Measurements from ENCODE around the gene AFAP1. TPM values are rescaled to one million over a fixed set of nuclear protein-coding genes. Genes with fewer than 3 reads are reported as not detected.

Gene AFAP1
- total and polyA plus RNA-seq, 2 of the 4 experiments (the other 2 are of a cell fraction) = 48.2 to 80.9 TPM

- Histone ChIP-seq H2AK5ac (ENCODE audit: low read depth, low read length) (peak overlapping the region; percentile 78), H2BK5ac (ENCODE audit: low read depth, low read length, poor library complexity, severe bottlenecking) (no peak overlapping the region), H2BK20ac (ENCODE audit: low read depth, low read length) (no peak overlapping the region), H3K23ac (ENCODE audit: low read depth, low read length) (no peak overlapping the region), H3K9me3 (ENCODE audit: control insufficient read depth, insufficient read depth, low read length) (no peaks in the 10 kb centered on the region), H3K56ac (ENCODE audit: extremely low read depth, insufficient read depth, low read length) (no peak overlapping the region), H4K20me1 (ENCODE audit: insufficient read depth, low read length) (peaks cover 16% of the 10 kb centered on the region), H3K9ac (ENCODE audit: low read depth, low read length) (no peak overlapping the region), H3K18ac (ENCODE audit: low read depth, low read length) (no peak overlapping the region), H4K8ac (ENCODE audit: low read depth in 2 of 2, low read length in 2 of 2) (no peak overlapping the region), H3K4me1 (ENCODE audit: control insufficient read depth, insufficient read depth, low read length) (peaks cover 9% of the 10 kb centered on the region), H3K27me3 (ENCODE audit: control insufficient read depth, insufficient read depth, low read length) (no peaks in the 10 kb centered on the region), H3K79me1 (ENCODE audit: low read depth in 1 of 2, low read length in 2 of 2) (peaks cover 0 to 20% of the 10 kb centered on the region in 2 experiments; a peak in 2 of 4 replicates), H3K4me3 (ENCODE audit: insufficient read depth, low read depth, low read length) (no peak overlapping the region), H3K36me3 (ENCODE audit: control insufficient read depth, insufficient read depth, low read length) (no peaks in the 10 kb centered on the region), H3K4me2 (ENCODE audit: low read depth, low read length) (no peak overlapping the region), H3K14ac (replicated peaks; ENCODE audit: low read depth, low read length) (no peak overlapping the region), H2BK120ac (ENCODE audit: low read depth, low read length) (no peak overlapping the region), H2AFZ (replicated peaks; ENCODE audit: low read length, poor library complexity) (peak overlapping the region; percentile 7), H3K27ac (ENCODE audit: insufficient read depth, low read length) (no peak overlapping the region), H2BK15ac (ENCODE audit: low read depth, low read length) (no peak overlapping the region), H3K9me1 (ENCODE audit: insufficient read depth, low read length) (peaks cover 6% of the 10 kb centered on the region), H4K5ac (ENCODE audit: low read depth, low read length) (no peak overlapping the region), H3K4ac (ENCODE audit: low read depth, low read length) (no peak overlapping the region; the same call in 1 of the 2 replicates), H4K91ac (ENCODE audit: insufficient read depth, low read depth, low read length) (no peak overlapping the region), H2AK9ac (replicated peaks; ENCODE audit: low read depth, low read length, poor library complexity) (peak overlapping the region; percentile 3)
- no CpG with 5 or more reads among the region's 4 CpGs for WGBS, 2 experiments (ENCODE audit: extremely low coverage in 2 of 2, insufficient read length in 1 of 2)
- dilution Hi-C loops (cut with HindIII; ENCODE audit: low sequenced_read_pairs, unreplicated experiment) = no loop called here
- DNase-seq (no peak), ATAC-seq (ENCODE audit: low read depth) (no peak)
- intact Hi-C loops (cut with micrococcal nuclease) = no loop called here
- POLR2A ChIA-PET (ENCODE audit: unreplicated experiment) = no interaction called here
- BruUV-seq (replicated peaks) = no TSS peak
- CTCF ChIA-PET = interaction anchor here (0.6 to 0.7 kb wide), 2 partner anchors 83 to 1033 kb away, joined by 3 read pairs; no protein-coding TSS in a partner anchor
- TF ChIP-seq CEBPB (IDR thresholded peaks at IDR 0.05; ENCODE audit: low read depth, low read length) = no peak
- TF ChIP-seq USF2 (IDR thresholded peaks at IDR 0.05; ENCODE audit: low read depth, low read length) = no peak
- no peak for TF ChIP-seq MAFK (IDR thresholded peaks at IDR 0.05; ENCODE audit: low read depth, low read length)
- TF ChIP-seq ELK1 (IDR thresholded peaks at IDR 0.05; ENCODE audit: borderline replicate concordance, low read depth, low read length) = no peak
- no peak for TF ChIP-seq NFE2L2 (IDR thresholded peaks at IDR 0.05; ENCODE audit: low read depth, low read length)
- no peak for TF ChIP-seq MAZ (IDR thresholded peaks at IDR 0.05; ENCODE audit: borderline replicate concordance, low read depth, low read length)
- TF ChIP-seq BHLHE40 (IDR thresholded peaks at IDR 0.05; ENCODE audit: low read depth, low read length) = no peak
- in situ Hi-C loops (cut with MboI; ENCODE audit: low sequenced_read_pairs) = no loop called here
These were observed 2.4 kb upstream of the AFAP1 start for GRCh38 chr4:7941965-7942496.

Data from IMR-90 (cell line).